NCI-H2171 (cell line): ENCODE data around the gene MAPRE2.

Experiments
- DNase-seq: peaks from one replicate; lab custom pipeline; 2025; lab: John Stamatoyannopoulos, UW

The MAPRE2 gene

DNA sequence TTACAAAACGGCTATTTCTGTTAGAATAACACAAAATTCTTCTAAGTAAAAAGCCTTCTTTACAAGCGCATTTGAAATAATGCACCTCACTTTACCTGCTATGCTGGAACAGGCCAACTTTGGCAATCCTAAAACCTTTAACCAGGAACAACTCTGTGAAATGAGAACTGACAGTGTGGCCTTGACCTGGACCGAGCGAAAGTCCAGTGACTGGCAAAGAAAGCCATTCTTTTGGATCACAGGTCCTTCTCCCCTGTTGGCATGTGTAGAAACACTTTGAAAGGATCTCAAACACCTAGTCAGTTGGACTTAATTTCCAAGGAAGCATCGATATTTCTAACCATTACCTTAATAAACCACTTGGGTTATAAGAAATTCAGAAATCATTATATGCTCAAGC, 21.2 kb downstream of the MAPRE2 start:
- DNase-seq = no peak

DNA sequence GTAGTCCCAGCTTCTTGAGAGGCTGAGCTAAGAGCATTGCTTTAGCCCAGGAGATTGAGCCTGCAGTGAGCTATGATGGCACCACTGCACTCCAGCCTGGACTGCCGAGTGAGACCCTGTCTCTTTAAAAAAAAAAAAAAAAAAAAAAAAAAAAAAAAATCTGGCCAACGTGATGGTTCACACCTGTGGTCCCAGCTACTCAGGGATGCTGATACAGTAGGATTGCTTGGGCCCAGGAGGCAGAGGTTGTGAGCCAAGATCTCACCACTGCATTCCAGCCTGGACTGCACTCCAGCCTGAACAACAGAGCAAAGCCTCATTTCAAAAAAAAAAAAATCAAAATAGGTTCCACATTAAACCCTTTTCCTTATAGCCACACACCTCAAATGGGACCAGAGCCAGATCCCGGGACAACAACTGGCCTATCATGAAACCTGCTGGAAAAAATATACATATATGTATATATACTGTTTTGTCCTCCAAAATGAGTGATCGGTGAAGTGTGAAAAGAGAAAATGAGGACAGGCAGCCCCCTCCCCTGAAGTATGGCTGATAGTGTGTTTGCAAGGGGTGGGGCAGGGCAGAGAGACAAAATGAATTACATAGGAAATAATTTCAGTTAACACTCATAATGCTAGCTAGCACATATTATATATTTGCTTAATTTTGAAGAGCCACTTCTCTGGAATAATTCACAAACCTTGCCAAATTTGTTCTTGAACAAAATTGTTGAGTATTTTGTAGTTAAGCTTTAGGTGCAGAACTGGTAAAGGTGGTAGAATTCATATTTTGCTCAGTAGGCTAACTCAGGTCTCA, 22.9 kb downstream of the MAPRE2 start:
- DNase-seq = no peak

DNA sequence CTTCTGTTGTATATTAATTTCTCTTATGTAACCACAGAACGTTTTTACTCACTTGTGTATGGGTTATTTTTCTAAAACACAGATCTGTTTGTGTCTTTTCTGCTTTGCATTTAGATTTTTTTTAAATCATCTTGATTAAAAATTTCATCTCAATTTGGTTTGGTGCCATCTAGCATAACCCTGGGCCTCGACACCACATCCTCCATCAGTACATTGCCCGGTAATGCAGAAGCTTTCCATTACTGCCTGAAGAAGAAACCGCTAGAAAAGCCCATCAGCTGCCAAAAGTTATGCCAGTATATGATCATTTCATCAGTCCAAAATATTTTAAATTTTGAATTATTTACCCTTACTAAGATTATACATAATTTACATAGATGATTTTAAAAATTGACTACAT, 26.2 kb downstream of the MAPRE2 start:
- DNase-seq = no peak

DNA sequence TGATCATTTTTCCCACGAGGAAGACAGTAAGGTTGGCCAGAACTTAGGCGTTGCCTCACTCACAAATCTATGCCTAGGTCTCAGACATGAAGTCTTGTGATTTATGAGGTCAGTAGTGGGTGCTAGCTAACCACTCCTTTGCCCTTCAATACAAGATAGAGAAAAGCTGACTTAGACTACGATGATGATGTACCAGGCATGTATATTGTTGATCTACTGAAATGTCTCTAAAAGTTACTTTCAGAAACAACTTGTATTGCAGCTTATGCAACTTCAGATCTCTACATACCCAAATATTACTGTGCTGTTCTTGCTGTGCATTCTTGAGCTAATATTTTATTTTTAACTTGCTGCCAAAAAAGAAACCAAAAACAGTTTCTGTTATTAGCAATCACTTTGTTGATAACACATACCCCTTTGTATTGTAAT, 30.6 kb downstream of the MAPRE2 start:
- no peak for DNase-seq

DNA sequence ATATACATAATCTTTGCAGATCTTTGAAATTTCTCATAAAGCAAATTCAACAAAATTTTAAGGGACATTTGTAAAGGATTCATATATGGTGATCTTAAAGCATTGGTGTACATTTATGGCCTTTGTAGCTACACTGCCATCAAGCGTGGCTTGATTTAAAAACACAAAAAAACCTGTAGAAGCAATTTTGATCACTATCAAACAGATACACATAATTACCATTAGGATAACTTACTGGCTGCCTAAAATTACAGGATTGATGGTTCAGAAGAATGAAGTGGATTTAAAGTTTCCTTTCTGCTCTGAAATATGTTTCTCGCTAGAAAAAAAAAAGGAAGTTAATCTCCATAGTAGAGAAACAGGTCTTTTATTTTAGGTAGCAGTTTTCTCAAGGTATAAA, 31.4 kb downstream of the MAPRE2 start:
- no peak for DNase-seq

DNA sequence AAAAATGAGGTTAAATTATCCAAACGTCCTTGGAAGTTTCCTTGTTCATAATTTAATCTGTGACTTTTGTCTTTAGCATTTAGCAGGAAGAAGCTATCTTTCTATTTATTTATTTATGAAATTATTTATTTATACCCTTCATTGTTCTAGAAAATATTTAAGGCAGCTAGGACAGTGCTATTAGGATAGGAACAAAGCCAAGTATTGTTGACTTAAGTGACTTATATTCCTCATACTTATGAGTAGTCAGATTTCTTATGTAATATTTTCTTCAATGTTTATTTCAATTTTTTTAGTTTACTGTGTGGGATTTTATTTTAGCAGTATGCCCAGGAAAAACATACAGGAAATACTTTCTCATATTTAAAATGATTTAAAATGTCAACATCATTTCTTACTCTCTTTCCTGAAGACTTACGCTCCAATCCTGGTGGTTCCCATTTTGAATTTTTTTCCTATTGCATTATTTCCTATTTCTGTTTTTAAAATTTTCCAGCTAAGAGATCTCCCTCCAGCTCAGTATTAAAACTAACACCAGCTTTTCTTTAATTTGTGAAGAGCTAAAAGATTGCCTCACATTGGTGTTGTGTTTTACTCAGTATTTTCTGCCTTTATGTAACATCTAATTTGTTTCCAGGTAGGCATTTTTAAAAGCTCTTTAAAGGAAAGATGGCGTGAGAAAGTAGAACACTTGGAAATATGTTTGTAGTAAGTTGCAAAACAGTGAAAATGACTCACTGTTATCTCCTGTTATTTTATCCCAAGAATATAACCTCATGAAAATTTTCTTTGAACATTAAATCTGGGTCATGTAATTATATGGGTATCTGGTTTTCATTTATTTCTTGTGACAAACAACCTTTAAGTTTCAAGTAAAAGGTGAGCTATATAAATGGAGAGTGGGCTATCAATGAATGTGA, 32.2 kb downstream of the MAPRE2 start:
- no peak for DNase-seq

DNA sequence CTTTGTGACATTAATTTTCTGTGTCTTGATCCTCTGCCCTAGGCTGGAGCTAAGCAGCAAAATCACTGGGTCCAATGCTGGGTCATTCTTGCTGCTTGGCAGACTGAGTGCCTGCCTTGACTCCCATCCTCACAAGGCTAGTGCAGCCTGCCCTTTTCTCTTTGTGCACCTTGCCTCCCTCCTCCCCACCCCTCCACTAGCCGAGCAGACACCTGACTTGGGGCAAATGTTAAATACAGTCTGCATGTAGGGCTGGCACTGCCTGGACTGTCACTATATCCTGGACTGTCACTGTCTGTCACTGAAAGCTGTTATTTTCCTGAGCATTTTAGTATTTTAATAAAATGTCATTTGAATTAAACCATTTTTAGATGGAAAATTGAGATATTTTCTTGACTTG, 33.4 kb downstream of the MAPRE2 start:
- no peak for DNase-seq

DNA sequence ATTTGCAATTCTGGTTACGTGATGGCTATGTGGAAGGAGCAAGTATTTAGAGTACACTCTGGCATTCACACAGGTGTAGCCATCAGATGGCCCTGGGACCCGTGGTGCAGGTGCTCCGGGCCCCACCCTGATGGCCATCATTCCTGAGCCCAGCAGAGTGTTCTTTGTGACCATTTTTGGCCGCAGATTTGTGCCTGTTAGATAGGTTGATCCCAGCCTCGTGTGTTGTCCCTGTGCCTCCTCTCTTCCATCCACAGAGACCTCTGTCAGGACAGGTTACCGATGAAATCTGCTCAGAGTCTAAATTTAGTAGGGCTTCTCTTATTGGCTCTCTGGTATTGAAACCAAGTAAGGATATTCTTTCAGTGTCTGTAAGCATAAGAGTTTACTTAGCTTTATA, 33.9 kb downstream of the MAPRE2 start:
- DNase-seq = no peak

DNA sequence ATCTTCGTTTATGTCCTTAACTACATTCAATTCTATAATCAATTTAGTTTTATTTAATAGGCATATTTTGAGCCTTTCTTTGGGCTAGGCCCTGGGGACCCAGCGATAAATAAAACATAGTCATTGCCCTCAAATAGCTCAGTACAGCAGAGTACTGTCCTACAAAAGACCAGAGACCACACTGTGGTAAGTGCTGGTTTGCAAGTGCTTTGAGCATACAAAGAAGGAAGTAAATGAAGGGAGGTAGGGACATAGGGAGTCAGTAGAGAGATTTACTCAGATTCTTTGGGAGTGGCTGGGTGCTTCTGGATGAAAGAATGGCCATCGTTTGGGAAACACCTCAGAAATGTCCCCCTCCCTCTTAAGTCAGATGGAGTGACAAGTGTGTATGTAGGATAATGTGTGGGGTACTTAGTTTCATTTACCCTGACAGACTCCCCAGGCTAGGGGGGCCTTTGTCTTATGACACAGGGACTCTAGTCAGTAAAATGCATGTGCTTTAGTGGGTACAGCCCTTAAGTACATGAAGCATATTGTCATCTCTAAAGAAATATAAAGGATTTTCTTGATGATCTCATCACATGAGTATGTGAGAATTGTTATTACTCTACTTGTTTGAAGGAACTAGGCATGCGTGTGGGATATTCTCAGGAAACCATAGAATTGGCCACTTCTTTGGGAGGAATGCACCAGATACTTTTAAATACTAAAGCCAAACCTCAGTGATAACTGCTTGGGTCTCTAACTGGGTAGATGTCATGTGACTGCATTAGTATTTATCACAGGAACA, 35.1 kb downstream of the MAPRE2 start:
- DNase-seq = no peak

DNA sequence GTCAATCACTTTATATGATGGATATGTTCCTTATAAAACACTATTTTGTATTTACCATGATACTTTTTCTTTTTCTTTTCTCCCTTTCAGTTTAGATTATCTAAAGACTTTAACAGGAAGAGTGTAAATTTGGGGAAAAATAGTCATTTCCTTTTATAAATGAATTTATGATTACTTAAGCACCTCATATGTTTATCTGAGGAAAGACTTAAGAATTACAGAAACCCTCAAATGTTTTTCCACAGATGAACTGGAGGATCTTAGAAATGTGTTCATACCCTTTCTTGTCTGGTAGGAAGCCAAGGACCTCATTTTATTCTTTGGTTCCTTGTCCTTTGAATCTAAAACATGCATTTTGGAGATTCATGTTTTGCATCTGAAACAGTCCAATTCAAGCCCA, 36.7 kb downstream of the MAPRE2 start:
- DNase-seq = no peak

DNA sequence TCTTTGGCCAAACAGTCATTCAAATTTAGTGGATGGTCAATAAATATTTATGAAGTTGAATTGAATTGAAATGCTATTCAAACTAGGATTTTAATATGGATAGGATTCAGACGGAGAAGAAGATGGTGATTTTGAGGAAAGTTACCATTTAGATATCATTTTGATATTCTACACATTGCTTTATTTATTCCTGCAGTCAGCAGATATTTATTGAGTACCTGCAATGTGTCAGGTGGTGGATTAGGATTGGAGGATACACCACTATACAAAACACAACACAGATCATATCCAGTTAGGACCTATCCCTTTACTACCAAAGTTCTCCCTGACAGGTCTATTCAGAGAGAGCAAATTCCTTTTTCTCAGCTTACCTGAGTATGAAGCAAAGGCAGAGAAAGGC, 38.8 kb downstream of the MAPRE2 start:
- no peak for DNase-seq

DNA sequence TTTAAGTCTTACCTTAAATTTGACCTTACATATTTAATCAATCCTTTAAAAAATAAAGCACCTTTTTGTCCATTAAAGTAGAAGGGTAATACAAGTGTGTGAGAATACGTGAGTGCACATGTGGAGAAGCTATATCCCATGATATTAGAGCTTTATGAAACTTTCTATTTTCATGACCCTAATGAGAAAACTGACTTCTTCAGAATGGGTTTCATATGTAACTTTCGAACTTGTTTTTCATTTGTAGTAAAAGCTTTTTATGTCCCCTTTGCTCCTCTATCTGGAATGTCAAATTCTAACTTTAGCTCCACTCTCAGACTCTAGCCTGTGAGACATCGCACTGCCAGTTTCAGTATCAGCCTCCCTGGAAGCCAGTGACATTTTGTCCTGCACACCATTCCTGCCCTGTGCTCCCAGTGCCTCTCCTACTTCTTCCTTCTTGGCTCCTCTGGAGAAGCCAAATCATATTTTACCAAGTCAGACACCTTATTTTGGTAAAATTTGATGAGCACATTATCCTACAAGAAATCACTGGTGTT, 42.0 kb downstream of the MAPRE2 start:
- DNase-seq = no peak

DNA sequence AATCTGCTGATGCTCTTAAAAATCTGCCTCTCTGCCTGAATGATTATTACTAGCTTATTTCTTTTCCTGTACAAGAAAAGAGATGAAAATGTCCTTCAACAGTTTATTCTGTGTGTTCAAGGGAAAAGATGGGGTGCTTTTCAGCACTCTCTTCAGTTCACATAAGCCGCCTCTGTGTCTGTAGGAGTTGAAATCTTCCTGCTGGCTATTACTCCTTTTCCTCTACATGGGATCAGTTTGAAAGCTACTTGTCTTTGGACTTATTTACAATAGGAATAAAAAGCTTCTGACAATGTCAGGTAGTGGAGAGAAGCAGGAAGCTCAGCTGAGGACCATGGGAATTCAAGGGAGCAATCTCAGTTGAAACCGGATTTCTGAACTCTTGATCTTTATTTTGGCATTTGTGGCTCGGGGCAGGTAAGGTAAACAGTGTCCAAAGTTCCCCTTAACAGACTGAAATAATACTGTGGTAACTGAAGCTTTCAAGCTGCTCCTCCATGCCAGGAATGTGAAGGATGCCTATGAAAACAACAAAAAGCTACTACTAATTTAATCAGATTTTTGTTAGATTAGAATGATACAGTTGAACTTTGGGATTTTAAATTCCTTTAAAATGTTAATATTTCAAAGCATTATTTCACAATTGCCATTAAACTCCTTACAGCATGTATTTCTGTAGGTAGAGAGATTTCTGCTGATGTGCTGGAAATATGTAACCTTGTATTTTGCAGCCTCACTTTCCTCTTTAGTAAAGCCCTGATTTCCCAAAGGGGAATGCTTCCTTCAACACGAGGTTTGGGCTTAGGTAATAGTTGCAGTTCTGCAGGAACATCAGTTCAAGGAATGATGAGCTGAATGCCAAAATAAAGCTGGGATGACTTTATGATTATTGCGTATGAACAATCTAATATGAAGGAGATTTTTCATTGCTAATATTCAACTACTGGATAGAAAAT, 43.6 kb downstream of the MAPRE2 start:
- no peak for DNase-seq

DNA sequence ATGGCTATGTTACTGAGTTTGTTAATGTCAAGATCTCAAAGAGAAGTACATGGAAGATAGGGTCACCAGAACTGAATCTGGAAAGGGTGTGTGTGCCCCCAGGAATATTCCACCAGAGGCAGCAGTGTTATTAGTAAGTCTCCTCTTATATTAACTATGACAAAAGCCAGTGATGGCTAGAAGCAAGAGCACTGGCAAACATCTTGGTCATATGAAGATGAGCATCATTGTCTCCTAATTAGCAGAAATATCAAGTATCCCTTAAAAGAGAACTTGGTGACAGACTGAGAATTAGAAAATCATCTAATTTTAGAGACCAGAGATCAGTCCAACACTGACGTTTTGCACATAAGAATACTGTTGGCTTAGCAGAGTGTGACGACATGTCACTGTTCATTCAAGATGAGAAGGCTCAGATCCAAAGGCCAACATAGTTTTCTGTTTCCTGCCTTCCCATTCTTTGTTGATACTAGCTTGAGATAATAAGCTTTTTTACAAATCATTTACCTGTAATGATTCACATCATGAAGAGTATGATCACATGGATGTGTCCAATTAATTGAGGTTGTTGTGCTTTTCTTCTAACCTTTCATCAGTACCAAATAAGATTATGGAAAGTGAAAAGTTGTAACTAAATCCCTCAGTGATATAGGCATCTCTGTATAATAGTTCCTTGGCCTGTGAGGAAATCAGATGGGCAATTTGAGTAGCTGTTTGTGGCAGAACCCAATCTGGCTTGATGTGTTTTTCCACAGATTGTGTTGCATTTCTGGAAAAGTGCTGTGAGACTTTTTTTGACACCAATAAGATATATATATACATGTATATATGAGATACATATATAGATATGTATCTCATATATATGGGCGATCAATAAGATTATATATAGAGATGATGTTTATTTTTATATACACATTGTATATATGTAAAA, 44.5 kb downstream of the MAPRE2 start:
- no peak for DNase-seq

DNA sequence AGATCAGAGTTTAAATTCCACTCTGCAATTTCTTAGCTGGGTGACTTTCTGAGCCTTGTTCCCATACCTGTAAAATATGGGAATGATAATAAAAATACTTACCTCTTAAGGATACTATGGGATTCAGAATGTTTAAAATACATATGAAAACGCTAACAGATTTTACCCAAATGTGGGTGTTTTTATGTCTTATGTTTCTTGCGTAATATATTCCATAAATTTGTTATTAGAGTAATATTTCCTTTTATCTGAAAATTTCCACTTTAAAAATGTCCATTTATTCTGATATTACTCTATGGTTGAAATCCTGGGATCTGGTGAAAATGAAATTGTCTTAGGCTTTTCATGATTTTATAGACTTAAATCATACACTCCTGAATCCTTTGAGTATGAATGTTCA, 45.5 kb downstream of the MAPRE2 start:
- DNase-seq = no peak

DNA sequence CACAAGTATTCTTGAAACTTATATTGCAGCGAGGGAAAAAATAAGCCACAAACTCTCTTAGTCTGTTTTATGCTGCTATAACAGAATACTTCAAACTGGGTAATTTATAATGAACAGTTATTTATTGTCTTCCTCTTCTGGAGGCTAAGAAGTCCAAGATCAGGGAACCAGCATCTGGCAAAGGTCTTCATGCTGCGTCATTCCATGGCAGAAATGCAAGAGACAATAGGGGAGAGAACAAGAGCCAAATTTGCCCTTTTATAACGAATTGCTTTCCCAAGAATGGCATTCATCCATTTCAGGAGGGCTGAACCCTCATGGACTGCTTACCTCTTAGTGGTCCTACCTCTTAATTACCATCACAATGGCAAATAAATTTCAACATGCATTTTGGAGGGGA, 46.5 kb downstream of the MAPRE2 start:
- DNase-seq = no peak

DNA sequence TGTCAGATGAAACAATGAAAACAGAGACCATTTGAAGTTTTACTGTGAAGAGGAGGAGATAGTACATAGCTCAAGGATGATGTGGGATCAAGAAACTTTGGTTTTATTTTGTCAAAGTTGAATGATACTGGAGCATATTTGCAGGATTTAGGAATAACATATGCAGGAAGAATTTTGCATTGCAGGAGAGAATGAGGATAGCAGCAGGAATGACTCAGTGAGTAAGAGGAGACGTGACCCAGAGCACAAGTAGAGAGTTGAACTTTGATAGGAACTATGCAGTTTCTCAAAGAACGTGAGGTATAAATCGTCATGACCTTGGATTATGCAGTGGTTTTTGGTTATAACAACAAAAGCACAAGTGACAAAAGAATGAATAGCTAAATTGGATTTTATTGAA, 47.7 kb downstream of the MAPRE2 start:
- DNase-seq = no peak

DNA sequence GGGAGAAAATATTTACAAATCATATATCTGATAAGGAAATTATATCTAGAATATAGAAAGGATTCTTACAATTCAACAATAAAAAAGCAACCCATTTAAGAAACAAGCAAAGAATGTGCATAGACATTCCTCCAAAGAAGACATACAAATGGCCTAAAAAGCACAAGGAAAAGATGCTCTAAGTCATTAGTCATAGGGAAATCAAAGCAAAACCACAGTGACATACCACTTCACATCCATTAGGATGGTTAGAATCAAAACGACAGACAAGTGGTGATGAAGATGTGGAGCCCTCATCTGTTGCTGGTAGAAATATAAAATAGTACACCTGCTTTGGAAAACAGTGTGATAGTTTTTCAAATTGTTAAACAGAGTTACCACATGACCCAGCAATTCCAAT, 48.2 kb downstream of the MAPRE2 start:
- no peak for DNase-seq

DNA sequence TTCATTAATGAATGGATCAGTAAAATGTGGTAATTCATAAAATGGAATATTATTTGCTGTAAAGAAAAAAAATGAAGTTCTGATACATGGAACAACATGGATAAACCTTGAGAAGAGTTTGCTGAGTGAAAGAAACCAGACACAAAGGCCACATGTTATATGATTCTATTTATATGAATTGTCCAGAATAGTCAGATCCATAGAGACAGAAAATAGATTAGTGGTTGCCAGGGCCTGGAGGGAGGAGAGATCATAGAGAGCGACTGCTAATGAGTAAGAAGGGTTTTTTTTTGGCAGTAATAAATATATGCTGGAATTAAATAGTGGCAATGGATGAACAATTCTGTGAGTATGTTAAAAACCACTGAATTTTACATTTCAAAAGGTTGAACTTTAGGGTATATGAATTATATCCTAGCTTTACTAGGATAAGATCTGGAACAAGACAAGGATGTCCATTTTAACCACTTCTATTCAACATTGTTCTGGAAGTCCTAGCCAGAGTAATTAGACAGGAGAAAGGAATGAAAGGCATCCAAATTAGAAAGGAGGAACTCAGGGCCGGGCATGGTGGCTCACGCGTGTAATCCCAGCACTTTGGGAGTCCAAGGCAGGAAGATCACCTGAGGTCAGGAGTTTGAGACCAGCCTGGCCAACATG, 48.8 kb downstream of the MAPRE2 start:
- no peak for DNase-seq
